ENCODE data around the gene CCL26. TPM values are rescaled to one million over a fixed set of nuclear protein-coding genes. Genes with fewer than 3 reads are reported as not detected.
A peak's percentile ranks its signal among the peaks of the same experiment; 100 is the strongest.

CCL26 gene
- total and polyA plus RNA-seq, 9 of the 15 experiments (the other 6 are each of a cell fraction or from before 2014, with no cell fraction given): 2.3 to 26.8 (median 8.4) TPM

DNA sequence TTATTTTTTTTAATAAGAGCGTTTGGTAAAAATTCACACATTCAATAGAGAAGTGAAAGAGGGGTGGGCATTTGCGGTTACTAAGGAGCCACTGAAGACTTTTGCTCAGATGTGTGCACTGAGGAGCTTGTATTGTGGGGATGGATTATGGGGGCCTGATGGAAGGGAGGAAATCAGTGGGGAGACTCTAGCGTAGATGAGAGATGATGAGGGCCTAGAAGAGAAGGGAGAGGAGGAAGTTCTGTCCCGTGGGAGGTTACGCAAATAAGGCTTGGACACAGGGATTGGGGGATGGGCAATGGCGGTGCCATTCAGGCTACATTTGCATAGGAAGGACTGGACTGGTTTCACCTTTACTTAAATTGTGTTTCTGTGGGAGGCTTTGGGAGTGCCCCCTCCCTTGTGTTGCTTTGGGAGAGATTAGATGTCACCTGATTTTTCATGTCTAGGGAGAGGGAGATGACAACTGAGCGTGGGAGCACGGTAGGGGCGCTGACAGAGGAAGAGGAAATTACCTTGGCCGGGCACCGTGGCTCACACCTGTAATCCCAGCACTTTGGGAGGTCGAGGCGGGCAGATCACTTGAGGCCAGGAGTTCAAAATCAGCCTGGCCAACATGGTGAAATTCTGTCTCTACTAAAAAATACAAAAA lies 31.0 kb downstream of the CCL26 start (continued):
- TF ChIP-seq RBBP5 (IDR thresholded peaks at IDR 0.05; ENCODE audit: borderline replicate concordance, insufficient read depth, low read length, poor library complexity, severe bottlenecking): no peak
- TF ChIP-seq CHD2 (IDR thresholded peaks at IDR 0.05; ENCODE audit: low read depth, low read length): 0 out of 2 replicates have a peak, but pooled peaks have one; percentile 44
- TF ChIP-seq XRCC4 (IDR thresholded peaks at IDR 0.05; ENCODE audit: extremely low read depth, insufficient read depth, insufficient read length): no peak
- peak; percentile 57; the same call in 1 of the 2 replicates for TF ChIP-seq NBN (IDR thresholded peaks at IDR 0.05; ENCODE audit: low read depth)
- TF ChIP-seq SRSF7 (optimal IDR thresholded peaks at IDR 0.05; ENCODE audit: low read depth, low read length): no peak
- peak; percentile 76; the same call in 1 of the 2 replicates for TF ChIP-seq HDAC2 (IDR thresholded peaks at IDR 0.05)
- TF ChIP-seq, protein P1, sequence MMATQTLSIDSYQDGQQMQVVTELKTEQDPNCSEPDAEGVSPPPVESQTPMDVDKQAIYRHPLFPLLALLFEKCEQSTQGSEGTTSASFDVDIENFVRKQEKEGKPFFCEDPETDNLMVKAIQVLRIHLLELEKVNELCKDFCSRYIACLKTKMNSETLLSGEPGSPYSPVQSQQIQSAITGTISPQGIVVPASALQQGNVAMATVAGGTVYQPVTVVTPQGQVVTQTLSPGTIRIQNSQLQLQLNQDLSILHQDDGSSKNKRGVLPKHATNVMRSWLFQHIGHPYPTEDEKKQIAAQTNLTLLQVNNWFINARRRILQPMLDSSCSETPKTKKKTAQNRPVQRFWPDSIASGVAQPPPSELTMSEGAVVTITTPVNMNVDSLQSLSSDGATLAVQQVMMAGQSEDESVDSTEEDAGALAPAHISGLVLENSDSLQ (IDR thresholded peaks at IDR 0.05): peak; percentile 87
- TF ChIP-seq, protein P2, sequence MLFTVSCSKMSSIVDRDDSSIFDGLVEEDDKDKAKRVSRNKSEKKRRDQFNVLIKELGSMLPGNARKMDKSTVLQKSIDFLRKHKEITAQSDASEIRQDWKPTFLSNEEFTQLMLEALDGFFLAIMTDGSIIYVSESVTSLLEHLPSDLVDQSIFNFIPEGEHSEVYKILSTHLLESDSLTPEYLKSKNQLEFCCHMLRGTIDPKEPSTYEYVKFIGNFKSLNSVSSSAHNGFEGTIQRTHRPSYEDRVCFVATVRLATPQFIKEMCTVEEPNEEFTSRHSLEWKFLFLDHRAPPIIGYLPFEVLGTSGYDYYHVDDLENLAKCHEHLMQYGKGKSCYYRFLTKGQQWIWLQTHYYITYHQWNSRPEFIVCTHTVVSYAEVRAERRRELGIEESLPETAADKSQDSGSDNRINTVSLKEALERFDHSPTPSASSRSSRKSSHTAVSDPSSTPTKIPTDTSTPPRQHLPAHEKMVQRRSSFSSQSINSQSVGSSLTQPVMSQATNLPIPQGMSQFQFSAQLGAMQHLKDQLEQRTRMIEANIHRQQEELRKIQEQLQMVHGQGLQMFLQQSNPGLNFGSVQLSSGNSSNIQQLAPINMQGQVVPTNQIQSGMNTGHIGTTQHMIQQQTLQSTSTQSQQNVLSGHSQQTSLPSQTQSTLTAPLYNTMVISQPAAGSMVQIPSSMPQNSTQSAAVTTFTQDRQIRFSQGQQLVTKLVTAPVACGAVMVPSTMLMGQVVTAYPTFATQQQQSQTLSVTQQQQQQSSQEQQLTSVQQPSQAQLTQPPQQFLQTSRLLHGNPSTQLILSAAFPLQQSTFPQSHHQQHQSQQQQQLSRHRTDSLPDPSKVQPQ (CRISPR knock-in tag; IDR thresholded peaks at IDR 0.05; ENCODE audit: borderline replicate concordance): no peak
- TF ChIP-seq ZBTB11 (CRISPR knock-in tag; IDR thresholded peaks at IDR 0.05): peak in 1 of 3 experiments; percentile 14; a peak in 1 of 6 replicates
- no peak for TF ChIP-seq NCOA6 (IDR thresholded peaks at IDR 0.05)
- TF ChIP-seq GATAD2B (IDR thresholded peaks at IDR 0.05; ENCODE audit: borderline replicate concordance): no peak
- TF ChIP-seq CTBP1 (IDR thresholded peaks at IDR 0.05; ENCODE audit: borderline replicate concordance): peak; percentile 80
- no peak for TF ChIP-seq ZNF124 (CRISPR knock-in tag; IDR thresholded peaks at IDR 0.05)
- TF ChIP-seq, protein P3, sequence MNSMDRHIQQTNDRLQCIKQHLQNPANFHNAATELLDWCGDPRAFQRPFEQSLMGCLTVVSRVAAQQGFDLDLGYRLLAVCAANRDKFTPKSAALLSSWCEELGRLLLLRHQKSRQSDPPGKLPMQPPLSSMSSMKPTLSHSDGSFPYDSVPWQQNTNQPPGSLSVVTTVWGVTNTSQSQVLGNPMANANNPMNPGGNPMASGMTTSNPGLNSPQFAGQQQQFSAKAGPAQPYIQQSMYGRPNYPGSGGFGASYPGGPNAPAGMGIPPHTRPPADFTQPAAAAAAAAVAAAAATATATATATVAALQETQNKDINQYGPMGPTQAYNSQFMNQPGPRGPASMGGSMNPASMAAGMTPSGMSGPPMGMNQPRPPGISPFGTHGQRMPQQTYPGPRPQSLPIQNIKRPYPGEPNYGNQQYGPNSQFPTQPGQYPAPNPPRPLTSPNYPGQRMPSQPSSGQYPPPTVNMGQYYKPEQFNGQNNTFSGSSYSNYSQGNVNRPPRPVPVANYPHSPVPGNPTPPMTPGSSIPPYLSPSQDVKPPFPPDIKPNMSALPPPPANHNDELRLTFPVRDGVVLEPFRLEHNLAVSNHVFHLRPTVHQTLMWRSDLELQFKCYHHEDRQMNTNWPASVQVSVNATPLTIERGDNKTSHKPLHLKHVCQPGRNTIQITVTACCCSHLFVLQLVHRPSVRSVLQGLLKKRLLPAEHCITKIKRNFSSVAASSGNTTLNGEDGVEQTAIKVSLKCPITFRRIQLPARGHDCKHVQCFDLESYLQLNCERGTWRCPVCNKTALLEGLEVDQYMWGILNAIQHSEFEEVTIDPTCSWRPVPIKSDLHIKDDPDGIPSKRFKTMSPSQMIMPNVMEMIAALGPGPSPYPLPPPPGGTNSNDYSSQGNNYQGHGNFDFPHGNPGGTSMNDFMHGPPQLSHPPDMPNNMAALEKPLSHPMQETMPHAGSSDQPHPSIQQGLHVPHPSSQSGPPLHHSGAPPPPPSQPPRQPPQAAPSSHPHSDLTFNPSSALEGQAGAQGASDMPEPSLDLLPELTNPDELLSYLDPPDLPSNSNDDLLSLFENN (IDR thresholded peaks at IDR 0.05; ENCODE audit: low read depth in 2 of 2, low read length in 2 of 2): no peak
- TF ChIP-seq DPF2 (IDR thresholded peaks at IDR 0.05): peak; percentile 74
- TF ChIP-seq MEIS2 (IDR thresholded peaks at IDR 0.05; ENCODE audit: partially characterized antibody): peak; percentile 85
- TF ChIP-seq PHF20 (IDR thresholded peaks at IDR 0.05; ENCODE audit: partially characterized antibody): peak; percentile 6
